IPS-18a (cell line): ENCODE data around the gene MSL3B.

Experiments used
- H3K27ac ChIP-seq: one replicate; pipeline ENCODE4 v1.5.1; 2013; ENCODE audit warnings: low read length
- H3K27me3 ChIP-seq: one replicate; pipeline ENCODE4 v1.6.1; 2013; ENCODE audit warnings: mild to moderate bottlenecking, low read length; ENCODE audit not compliant: control insufficient read depth, insufficient read depth
- H3K36me3 ChIP-seq: one replicate; pipeline ENCODE4 v1.6.1; 2013; ENCODE audit warnings: low read depth, low read length; ENCODE audit not compliant: control insufficient read depth
- H3K4me1 ChIP-seq: one replicate; pipeline ENCODE4 v1.6.1; 2013; ENCODE audit warnings: low read depth, low read length; ENCODE audit not compliant: control insufficient read depth
- H3K4me3 ChIP-seq: one replicate; pipeline ENCODE4 v1.5.1; 2013; ENCODE audit warnings: low read length
- H3K9ac ChIP-seq: one replicate; pipeline ENCODE4 v1.6.1; 2013; ENCODE audit warnings: mild to moderate bottlenecking, low read length, moderate library complexity
- H3K9me3 ChIP-seq: one replicate; pipeline ENCODE4 v1.6.1; 2013; ENCODE audit warnings: low read depth, low read length; ENCODE audit not compliant: control insufficient read depth

The MSL3B gene

DNA sequence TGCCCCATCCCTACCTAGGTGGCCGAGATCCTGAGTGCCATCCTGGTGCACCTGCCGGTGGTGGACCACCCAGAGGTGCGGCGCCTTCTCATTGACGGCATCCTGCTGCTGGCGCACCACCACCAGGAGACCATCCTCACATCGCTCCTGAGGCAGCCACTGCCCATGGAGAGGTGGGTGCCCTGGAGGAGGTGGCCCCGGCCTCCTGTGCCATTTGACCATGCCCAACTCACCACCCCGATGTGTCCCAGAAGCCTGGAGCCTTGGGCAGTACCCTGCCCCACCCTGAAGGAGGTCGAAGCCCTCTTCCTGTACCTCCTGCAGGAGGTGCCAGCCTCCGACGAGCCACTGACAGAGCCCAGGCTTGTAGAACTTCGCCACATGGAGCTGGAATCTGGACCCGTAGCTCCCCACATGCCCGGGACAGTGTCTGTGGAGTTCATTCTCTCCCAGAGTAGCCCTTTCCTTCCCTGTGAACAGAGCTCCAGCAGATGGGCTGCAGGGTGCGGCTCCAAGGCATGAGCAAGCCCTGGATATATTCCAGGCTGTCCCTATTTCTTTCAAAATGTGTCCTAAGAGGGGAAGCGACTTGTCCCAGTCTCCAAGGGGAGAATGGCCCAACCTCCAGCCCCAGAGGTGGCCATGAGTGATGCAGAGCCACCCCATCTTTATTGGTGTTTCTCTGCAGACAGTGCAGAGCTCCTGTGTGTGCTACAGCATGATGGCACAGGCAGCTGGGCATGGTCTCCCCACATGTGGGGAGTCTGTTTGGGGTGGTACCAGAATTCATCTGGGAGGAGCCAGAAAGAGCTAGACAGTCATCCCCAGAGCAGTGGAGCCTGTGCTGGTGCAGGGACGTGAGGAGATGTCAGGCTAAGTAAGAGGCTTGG lies 48.1 kb downstream of the MSL3B start:
- H3K9ac ChIP-seq: no peak overlapping the region
- H3K4me1 ChIP-seq: no peaks in the 10 kb centered on the region
- H3K36me3 ChIP-seq: no peaks in the 10 kb centered on the region
- H3K4me3 ChIP-seq: no peak overlapping the region
- H3K27me3 ChIP-seq: no peaks in the 10 kb centered on the region
- no peak overlapping the region for H3K27ac ChIP-seq
- H3K9me3 ChIP-seq: no peaks in the 10 kb centered on the region

DNA sequence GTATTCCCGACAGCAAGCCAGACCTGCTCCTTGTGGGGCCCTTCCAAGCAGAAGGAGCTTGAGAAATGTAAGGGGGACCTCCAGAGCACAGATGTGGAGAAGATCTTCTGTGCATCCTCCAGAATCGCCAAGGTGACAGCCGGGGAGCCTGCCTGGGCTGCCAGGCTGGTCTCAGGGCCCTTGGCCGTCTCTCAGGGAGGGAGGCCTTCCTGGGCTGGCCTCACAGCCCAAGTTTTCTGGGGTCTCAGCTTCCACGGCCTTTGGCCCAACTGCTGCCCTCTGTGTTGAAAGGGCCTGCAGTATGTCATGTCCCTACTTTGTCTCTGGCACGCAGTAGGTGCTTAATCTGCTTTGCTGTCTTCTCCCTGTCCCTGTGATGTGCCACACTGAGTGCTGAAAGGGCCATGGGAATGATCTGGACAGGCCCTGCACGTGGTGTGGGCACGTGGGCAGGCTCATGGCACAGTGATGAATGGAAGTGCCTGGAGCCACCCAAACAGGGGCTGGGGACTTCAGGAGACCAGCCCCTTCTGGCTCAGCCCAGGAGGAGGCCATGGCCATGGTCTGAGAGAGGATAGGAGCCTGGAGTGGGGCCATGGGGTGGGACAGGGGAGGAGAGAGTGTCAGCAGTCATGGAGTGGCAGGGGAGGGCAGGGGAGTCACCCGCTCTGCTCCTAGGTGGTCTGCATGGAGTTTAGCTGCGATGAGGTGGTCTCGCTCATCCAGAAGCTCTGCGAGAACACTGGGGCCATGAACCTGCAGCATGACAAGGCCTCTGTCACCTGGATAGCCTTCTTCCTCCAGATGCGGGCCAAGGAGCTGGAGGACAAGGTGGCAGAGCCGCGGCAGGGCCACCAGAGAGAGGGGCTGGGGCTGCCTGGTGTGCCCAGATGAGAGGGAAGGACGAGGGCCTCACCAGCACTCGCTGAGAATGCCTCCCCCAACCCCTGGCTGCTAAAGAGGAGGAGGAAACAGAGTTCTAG lies 49.3 kb downstream of the MSL3B start:
- Histone ChIP-seq H3K9me3 (no peaks in the 10 kb centered on the region), H3K4me3 (no peak overlapping the region), H3K9ac (no peak overlapping the region), H3K27ac (no peak overlapping the region), H3K36me3 (no peaks in the 10 kb centered on the region), H3K4me1 (no peaks in the 10 kb centered on the region), H3K27me3 (no peaks in the 10 kb centered on the region)

DNA sequence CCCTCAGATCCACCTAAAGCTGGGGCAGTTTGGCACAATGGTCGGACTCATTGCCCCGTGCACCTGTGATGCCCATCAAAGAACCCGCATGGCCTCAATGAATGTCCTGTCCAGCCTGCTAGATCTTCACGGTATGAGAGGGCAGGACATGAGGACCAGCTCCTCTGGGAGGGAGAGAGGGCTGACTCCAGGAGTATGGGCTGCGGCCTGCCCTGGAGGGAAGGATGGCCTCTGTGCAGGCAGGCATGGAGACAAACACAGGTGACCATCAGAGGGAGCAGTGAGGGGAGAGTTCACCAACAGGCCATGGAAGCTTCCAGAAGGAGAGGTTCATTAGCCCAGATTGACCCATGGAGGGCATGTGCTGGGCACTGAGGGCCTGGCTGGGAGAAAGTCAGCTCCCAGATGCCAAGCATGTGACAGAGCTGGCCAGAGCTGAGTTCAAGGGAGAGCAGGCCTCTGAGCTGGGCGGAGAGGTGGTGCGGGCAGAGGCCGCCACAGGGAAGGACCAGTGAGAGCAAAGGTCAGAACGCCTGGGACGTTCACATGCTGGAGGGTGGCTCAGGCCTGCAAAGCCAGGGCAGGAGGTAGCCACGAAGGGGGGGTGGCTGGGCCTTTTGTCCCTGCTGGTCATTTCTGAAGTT lies 50.1 kb downstream of the MSL3B start:
- Histone ChIP-seq H3K9me3 (no peaks in the 10 kb centered on the region), H3K27ac (no peak overlapping the region), H3K9ac (no peak overlapping the region), H3K36me3 (no peaks in the 10 kb centered on the region), H3K4me3 (no peak overlapping the region), H3K4me1 (no peaks in the 10 kb centered on the region), H3K27me3 (no peaks in the 10 kb centered on the region)

DNA sequence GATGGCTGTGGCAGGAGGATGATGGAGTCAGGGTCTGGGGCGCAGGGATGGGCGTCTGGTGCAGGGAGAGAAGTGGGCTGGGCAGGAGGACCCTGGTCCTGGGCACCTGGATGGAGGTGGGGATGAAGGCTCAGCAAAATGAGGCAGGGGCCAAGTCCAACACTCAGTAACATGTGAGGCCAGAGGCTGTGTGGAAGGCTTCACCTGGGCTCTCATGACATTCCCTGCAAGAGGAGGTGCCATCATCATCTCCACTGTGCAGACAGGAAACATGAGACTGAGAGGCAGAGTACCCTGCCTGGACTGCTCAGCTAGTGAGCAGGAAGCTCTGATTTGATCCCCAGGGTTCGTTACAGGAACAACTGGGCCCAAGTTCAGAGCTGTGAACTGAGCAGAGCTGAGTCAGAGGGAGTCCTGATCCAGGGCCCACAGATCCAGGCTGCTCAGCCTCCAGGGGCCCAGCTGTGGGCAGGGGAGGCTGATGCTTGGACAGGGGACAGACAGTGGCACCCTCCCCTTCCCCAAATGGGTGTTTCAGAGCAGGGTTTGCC lies 50.8 kb downstream of the MSL3B start:
- Histone ChIP-seq H3K27me3 (no peaks in the 10 kb centered on the region), H3K9ac (no peak overlapping the region), H3K9me3 (no peaks in the 10 kb centered on the region), H3K4me3 (no peak overlapping the region), H3K36me3 (no peaks in the 10 kb centered on the region), H3K27ac (no peak overlapping the region), H3K4me1 (no peaks in the 10 kb centered on the region)

DNA sequence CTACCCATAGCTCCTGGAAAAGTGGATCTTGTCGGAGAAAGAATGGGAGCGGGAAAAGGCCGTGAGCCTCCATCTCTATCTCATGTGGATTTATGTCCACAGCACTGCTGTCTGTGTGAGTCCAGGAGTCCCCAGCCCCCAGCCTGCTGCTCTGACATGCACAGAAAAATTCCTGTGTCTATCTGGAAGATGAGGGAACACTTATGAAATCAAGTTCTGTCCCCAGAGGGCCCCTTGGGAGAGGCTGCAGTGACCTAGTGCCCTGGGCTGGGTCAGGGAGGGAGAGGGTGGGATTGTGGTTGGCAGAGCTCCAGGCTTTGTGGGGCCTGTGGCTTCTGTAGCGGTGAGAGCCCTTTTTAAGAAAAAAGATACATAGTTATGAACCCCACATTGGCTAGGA lies 51.4 kb downstream of the MSL3B start:
- no peaks in the 10 kb centered on the region for H3K36me3 ChIP-seq
- H3K4me1 ChIP-seq: no peaks in the 10 kb centered on the region
- no peak overlapping the region for H3K27ac ChIP-seq
- H3K9ac ChIP-seq: no peak overlapping the region
- H3K27me3 ChIP-seq: no peaks in the 10 kb centered on the region
- no peak overlapping the region for H3K4me3 ChIP-seq
- H3K9me3 ChIP-seq: no peaks in the 10 kb centered on the region

DNA sequence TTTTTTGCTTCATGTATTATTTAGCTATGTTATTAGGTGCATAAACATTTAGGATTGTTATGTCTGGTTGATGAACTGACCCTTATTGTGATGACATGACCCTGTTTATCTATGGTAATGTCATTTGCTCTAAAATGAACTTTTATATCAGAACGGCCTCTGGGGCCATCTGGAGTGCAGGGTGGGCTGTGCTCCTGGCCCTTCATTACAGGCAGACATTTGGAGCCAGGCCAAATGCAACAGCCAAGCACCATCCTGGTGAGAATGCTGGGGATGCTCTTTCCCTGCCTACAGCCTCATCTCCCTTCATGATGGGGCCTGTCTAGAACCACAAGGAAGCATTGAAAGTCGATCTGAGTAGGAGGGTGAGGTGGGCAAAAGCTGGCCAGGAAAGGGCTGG lies 51.9 kb downstream of the MSL3B start:
- no peak overlapping the region for H3K27ac ChIP-seq
- H3K9ac ChIP-seq: no peak overlapping the region
- H3K4me3 ChIP-seq: no peak overlapping the region
- H3K27me3 ChIP-seq: no peaks in the 10 kb centered on the region
- H3K4me1 ChIP-seq: no peaks in the 10 kb centered on the region
- H3K9me3 ChIP-seq: no peaks in the 10 kb centered on the region
- H3K36me3 ChIP-seq: no peaks in the 10 kb centered on the region

DNA sequence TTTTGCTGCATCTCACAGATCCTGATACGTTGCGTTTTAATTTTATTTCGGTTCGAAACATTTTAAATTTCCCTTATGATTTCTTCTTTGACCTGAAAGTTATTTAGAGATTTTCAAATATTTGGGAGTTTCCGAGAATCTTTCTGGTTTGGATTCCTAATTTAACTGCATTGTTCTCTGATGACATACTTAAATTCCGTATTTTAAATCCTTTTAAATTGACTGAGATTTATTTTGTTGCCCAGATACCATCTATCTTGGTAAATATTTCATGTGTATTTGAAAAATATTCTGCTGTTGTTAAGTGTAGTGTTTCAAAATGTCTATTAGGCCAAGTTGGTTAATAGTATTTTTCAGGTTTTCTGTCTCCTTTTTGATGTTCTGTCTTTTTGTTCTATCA lies 52.3 kb downstream of the MSL3B start:
- no peaks in the 10 kb centered on the region for H3K36me3 ChIP-seq
- no peak overlapping the region for H3K9ac ChIP-seq
- H3K27ac ChIP-seq: no peak overlapping the region
- no peaks in the 10 kb centered on the region for H3K4me1 ChIP-seq
- H3K9me3 ChIP-seq: no peaks in the 10 kb centered on the region
- H3K4me3 ChIP-seq: no peak overlapping the region
- no peaks in the 10 kb centered on the region for H3K27me3 ChIP-seq
